Fibroblast of the aortic adventitia (primary cell): Measurements from ENCODE around the gene PAX1. TPM values are rescaled to one million over a fixed set of nuclear protein-coding genes. Genes with fewer than 3 reads are reported as not detected.

ENCODE experiments used
- DNase-seq: peaks from one replicate; pipeline ENCODE4 v3.0.0-alpha.2; 2010; ENCODE audit warnings: low read depth
- H3K4me3 ChIP-seq: 2 replicates; pipeline ENCODE4 v1.5.1; 2011; ENCODE audit warnings: low read depth, mild to moderate bottlenecking, control low read depth, low read length, moderate library complexity
- total RNA-seq: library from RNA; depleted of rRNA; stranded (reverse); fragments of >200 nt; gene quantifications from 2 replicates; pipeline ENCODE4 v1.2.3, GENCODE V29; 2012; ENCODE audit warnings: low replicate concordance
- TF ChIP-seq, protein P1 (sequence below): IDR thresholded peaks from 2 replicates; pipeline ENCODE4 v1.5.1; 2011; ENCODE audit warnings: mild to moderate bottlenecking, low read length, control low read depth, inconsistent platforms; ENCODE audit not compliant: insufficient read depth

Gene PAX1
- total RNA-seq: not detected in 2 replicates

DNA sequence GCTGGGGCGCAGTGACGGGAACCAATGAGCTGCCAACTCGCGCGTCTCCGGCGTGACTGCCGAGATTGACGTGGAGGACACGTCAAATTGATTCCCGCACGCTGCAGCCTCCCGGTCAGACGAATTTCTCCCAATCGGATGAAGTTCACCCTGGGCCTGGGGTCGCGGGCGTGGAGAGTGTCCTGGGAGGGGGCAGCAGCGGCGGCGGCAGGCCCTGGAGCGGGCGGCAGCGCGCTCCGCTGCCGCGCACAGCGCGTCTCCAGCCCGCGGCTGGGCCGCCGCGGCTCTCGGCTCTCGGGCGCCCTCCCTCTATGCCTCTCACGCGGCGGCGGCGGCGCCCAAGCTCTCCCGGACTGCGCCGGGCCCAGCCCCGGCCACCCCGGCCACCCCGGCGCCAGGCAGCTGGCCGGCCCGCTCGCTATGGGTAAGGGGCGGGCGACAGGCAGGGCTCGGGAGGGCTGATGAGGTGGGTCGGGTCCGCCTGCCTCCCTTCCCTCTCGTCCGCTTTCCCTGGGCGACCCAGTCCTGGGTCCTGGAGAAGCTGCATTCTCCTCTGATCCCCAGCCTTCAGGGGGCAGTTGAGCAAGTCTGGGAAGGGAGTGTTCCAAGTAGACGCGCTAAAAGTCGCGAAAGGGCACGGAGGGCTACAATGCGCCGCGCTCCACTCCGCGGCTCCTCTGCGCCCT is at the start of gene PAX1:
Gene PAX1 (plus strand): TSS at position 90 of the 686 bp plus-strand sequence. CDS start 49 bp downstream, at position 139.
- TF ChIP-seq, protein P1, sequence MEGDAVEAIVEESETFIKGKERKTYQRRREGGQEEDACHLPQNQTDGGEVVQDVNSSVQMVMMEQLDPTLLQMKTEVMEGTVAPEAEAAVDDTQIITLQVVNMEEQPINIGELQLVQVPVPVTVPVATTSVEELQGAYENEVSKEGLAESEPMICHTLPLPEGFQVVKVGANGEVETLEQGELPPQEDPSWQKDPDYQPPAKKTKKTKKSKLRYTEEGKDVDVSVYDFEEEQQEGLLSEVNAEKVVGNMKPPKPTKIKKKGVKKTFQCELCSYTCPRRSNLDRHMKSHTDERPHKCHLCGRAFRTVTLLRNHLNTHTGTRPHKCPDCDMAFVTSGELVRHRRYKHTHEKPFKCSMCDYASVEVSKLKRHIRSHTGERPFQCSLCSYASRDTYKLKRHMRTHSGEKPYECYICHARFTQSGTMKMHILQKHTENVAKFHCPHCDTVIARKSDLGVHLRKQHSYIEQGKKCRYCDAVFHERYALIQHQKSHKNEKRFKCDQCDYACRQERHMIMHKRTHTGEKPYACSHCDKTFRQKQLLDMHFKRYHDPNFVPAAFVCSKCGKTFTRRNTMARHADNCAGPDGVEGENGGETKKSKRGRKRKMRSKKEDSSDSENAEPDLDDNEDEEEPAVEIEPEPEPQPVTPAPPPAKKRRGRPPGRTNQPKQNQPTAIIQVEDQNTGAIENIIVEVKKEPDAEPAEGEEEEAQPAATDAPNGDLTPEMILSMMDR: no peak
- no peak within 1 kb of the TSS for H3K4me3 ChIP-seq
- no peak for DNase-seq

DNA sequence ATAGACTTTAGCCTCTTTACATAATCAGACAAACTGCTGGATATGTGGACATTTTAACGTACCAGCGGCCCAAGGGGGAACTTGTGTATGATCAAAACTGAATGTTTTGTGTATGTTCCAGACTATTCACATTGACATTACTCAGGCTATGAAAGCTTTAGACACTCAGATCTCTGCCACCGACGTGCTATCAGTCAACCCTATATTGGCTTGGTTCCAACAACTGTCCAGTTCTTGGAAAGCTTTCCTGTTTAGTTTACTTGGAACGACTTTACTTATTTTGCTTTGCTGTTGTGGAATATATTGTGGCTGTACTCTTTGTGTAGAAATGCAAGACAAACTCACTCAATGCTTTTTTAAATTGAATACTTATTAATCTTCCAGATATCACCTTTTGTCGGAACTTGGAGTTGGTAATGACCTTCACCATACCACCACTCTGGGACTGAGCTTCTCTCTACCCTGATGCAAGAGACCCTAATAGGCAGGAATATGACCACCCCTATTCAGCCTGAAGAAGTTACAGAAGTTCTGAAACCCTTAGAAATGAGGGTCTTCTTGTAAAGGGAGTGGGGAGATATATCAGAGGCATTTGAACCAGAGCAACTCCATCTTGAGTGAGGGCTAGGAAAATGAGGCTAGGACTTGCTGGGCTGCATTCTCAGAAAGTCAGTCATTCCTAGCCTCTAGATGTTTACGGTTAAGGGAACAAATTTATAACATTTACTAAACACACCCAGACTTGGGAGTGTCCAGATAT is 49.0 kb upstream of the PAX1 start:
- TF ChIP-seq, protein P1: no peak
- no peak overlapping the region for H3K4me3 ChIP-seq
- no peak for DNase-seq

DNA sequence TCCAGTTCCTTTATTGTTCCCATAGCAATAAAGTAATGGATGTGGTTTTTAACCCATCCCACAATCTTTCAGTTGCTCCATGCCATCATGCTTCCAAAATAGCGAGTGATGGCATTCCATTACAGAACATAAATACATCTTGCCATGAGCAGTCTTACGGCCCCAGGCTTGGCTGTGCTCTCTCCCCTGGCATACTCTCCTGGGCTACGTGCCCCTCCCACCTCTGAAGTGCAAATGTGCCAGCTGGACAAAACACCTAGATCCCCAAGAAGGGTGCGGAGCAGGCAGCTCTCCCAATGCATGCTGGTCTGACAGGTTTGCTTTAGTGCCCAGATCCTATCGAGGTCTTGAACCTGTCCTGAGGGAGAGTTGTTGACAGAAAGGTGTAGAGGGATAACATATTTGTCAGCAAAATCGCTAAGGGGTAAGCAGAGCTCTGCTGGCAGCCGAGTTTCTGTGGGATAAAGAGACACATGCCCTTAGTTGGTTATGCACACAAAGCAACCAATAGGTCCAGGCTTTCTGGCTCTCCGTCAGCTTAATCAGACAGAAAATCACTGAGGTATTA is 43.9 kb upstream of the PAX1 start:
- no peak for DNase-seq
- H3K4me3 ChIP-seq: no peak overlapping the region
- TF ChIP-seq, protein P1: no peak

DNA sequence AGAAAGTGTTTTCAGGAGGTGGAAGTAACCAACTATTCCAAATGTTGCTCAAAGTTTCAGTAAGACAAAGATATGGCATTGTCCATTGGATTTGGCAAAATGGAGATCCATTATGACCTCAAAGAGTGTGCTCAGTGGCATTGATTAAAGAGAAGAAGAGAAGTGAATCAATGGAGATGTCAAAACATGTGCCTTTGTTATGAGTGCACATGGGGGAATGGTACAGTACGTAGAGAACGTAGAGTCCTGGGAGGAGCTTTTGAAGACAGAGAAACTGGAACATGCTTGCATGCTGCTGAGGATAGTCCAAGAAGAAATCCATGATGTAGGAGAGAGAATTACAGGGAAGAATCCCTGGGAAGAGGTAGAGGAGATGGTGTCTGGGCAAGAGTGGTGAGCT is 42.0 kb upstream of the PAX1 start:
- no peak overlapping the region for H3K4me3 ChIP-seq
- no peak for DNase-seq
- TF ChIP-seq, protein P1: no peak

DNA sequence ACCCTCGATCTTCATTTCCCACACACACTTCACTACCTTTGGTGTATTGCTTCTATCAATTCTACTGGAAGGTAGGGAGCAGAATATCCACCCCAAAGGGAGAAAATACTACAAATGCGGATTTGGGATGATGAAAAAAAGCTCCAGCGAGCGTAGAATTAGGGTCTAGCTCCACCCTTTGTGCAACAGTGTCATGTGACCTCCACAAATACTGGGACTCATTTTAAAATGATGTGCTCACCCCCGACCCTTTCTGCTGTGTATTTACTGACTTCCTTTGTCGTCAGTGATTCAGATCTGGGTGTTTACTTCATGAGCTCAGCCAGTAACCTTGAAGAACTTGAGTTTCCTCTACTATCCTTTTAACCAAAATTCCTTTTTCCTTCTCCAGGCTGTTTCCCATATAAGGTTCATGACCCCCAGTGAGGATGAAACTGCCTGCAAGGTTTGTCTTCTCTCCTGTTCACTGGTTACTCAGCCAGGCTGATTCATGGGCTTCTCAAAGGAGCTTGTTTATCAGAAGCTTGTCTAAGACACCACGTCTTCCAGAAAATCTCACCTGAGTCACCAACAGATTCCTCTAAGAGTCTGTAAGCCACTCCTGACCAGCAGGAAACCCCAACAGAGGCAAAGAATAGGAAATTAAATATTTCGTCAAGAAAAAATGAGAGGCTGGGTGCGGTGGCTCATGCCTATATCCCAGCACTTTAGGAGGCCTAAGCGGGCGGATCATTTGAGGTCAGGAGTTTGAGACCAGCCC is 39.6 kb upstream of the PAX1 start:
- no peak overlapping the region for H3K4me3 ChIP-seq
- TF ChIP-seq, protein P1: no peak
- DNase-seq: no peak

DNA sequence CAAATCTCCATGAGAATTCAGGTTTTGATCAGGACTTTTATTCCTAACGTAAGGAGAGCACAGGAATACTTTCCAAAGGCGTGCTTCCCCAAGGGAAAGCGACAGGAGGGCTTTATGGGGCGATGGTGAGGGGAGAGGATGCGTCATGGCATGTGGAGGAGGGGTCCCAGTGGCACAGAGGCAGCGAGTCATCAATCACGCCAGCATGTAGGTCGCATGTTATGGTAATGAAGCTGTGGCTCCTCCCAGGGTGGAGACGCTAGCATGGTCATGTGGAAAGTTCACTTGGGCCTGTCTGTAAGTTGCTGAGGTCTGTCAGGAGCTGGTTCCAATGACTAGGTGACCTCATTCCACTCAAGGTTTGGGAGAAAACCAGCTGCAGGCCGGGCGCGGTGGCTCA is 35.3 kb upstream of the PAX1 start:
- DNase-seq: no peak
- TF ChIP-seq, protein P1: no peak

More for the DNA sequence above, 35.3 kb upstream of the PAX1 start:
- no peak overlapping the region for H3K4me3 ChIP-seq
